ENCODE results near the gene HNRNPF. TPM values are rescaled to one million over a fixed set of nuclear protein-coding genes. Genes with fewer than 3 reads are reported as not detected.

The HNRNPF gene
- total and polyA plus RNA-seq, 2 donors (not counting 3 experiments of a cell fraction or from before 2014, with no cell fraction given): 144 to 230 TPM

DNA sequence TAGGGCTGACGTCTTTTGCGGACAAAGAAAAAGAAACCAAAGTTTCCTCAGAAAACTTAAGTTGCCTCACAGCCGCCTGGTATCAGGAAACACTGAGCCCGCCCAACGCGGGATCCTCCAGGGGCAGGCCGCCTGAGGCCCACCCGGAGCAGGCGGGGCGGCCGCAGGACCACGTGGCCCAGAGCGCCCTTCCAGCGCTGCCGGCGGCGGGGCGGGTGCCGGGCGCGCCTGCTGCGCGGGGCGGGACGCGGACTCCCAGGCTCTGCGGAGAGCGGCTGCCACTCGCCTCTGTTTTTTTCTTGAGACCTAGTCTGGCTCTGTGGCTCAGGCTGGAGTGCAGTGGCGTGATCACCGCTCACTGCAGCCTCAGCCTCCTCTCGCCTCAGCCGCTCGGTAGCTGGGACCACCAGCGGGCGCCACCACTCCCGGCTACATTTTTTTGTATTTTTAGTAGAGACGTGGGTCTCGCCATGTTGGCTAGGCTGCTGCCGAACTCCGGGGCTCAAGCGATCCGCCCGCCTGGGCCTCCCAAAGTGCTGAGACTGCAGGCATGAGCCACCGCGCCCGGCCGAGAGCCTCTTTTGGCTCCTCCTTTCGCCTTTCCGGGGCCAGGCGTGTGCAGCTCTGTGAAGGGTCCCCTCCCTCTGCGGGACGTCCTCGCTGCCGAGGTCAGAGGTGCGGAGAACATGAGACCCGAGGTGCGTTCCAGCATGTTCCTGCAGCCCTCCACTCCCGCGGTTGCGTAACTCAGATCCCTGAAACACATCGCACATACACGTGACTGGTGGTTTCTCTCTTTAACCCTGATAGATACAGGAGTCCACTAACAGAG lies 11.6 kb upstream of the HNRNPF start:
- dilution Hi-C loops (cut with MboI; ENCODE audit: extremely low pct_ligation_motif_present, low sequenced_read_pairs) (no loop called here), intact Hi-C loops (cut with micrococcal nuclease) (loop anchor here (1.0 kb wide), 3 partner anchors 11 to 23 kb away; partner anchors contain the start of gene HNRNPF)
- Histone ChIP-seq H3K27ac (ENCODE audit: insufficient read depth, low read depth, low read length) (peak overlapping the region; percentile 68), H4K20me1 (replicated peaks; ENCODE audit: control insufficient read depth, extremely low read depth, insufficient read depth, low read length) (no peaks in the 10 kb centered on the region), H3K79me2 (ENCODE audit: control insufficient read depth, insufficient read depth, low read length) (no peaks in the 10 kb centered on the region), H3K9me3 (replicated peaks; ENCODE audit: control insufficient read depth, insufficient read depth, low read length) (no peaks in the 10 kb centered on the region), H3K9ac (replicated peaks; ENCODE audit: extremely low read depth, insufficient read depth, low read length) (peak overlapping the region; percentile 72), H3K27me3 (ENCODE audit: control insufficient read depth in 2 of 2, insufficient read depth in 2 of 2, low read length in 2 of 2) (no peaks in the 10 kb centered on the region), H3K4me1 (ENCODE audit: control insufficient read depth, extremely low read depth, insufficient read depth, low read length) (peaks cover 16% of the 10 kb centered on the region), H3K4me3 (replicated peaks in 1 of 3; ENCODE audit: insufficient read depth in 1 of 3, low read depth in 1 of 3, low read length in 3 of 3) (peak overlapping the region; percentile 11 to 51 (median 37)), H2AFZ (ENCODE audit: low read depth, low read length) (peak overlapping the region; percentile 86), H3K36me3 (ENCODE audit: control insufficient read depth in 2 of 2, extremely low read depth in 1 of 2, insufficient read depth in 2 of 2, low read length in 2 of 2) (no peaks in the 10 kb centered on the region), H3K9me1 (replicated peaks; ENCODE audit: control insufficient read depth, extremely low read depth, insufficient read depth, low read length) (no peaks in the 10 kb centered on the region), H3K4me2 (ENCODE audit: insufficient read depth, low read length) (peak overlapping the region; percentile 76)
- CTCF ChIA-PET: interaction anchor here (1.3 to 2.1 kb wide), 3 partner anchors 11 to 24 kb away, joined by 4 to 8 read pairs (median 6); partner anchors contain the start of gene HNRNPF
- BruUV-seq (replicated peaks): TSS peak; percentile 58
- peak; percentile 68 for TF ChIP-seq POLR2A (IDR thresholded peaks at IDR 0.05; ENCODE audit: low read depth, low read length)
- no peak for TF ChIP-seq EZH2 (IDR thresholded peaks at IDR 0.05; ENCODE audit: borderline replicate concordance, low read depth, low read length, severe bottlenecking)
- TF ChIP-seq, protein P1, sequence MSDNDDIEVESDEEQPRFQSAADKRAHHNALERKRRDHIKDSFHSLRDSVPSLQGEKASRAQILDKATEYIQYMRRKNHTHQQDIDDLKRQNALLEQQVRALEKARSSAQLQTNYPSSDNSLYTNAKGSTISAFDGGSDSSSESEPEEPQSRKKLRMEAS (IDR thresholded peaks at IDR 0.05; ENCODE audit: insufficient read depth, insufficient read length): peak; percentile 76
- TF ChIP-seq GATA2 (IDR thresholded peaks at IDR 0.05; ENCODE audit: insufficient read depth, insufficient read length, low read depth, low read length): no peak
- no peak for TF ChIP-seq MYC (IDR thresholded peaks at IDR 0.05; ENCODE audit: low read depth, low read length)
- TF ChIP-seq CTCF (IDR thresholded peaks at IDR 0.05; ENCODE audit: extremely low read depth in 1 of 2, insufficient read depth in 1 of 2, low read depth in 1 of 2, low read length in 2 of 2): peak in 1 of 2 donors; percentile 23
- peak; percentile 89 for TF ChIP-seq POLR2AphosphoS5 (IDR thresholded peaks at IDR 0.05; ENCODE audit: insufficient read depth, low read depth, low read length)
- POLR2A ChIA-PET: interaction anchor here (0.6 to 1.4 kb wide), 3 partner anchors 11 to 20 kb away, joined by 3 to 6 read pairs (median 4); partner anchors contain the start of genes HNRNPF and ZNF487
- FAIRE-seq (peak; percentile 78), DNase-seq (ENCODE audit: low read depth, low spot score) (peak; percentile 84)
